Head of caudate nucleus (tissue), 42 donors: ENCODE results near the gene MLH3.

ENCODE experiments used
- DNase-seq, 42 donors: peaks; one replicate each; pipeline versions ENCODE4 v3.0.0 to v3.0.0-alpha.2; 2020 to 2021; ENCODE audit warnings: mixed read lengths in 7 of 42
- intact Hi-C: fragments of 100-400 bp; cut with DNase I; formaldehyde crosslinking; loops from one replicate; pipeline ENCODE4 v1.15.0; 2022

The MLH3 gene

GRCh38 chr14:75044322-75044721, 6.9 kb downstream of the MLH3 start:
- no peak for DNase-seq
- intact Hi-C loops = no loop called here

- no peak for DNase-seq
- intact Hi-C loops = no loop called here
Observed at GRCh38 chr14:75042035-75042434, 9.2 kb downstream of the MLH3 start.

GRCh38 chr14:75041613-75042012, 9.7 kb downstream of the MLH3 start:
- DNase-seq = no peak
- intact Hi-C loops = no loop called here

DNA sequence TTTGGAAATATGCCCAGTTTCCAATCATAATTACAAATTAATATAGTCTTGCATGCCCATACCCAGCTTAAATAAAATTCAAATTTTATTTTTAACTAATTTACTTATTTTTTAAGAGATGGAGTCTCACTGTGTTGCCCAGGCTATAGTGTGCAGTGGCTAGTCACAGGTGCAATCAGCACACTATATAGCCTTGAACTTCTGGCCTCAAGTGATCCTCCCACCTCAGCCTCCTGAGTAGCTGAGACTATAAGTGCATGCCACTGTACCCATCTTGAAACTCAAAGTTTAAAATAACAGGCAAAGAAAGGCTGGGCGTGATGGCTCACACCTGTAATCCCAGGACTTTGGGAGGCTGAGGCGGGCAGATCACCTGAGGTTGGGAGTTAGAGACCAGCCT, 10.3 kb downstream of the MLH3 start:
- intact Hi-C loops = no loop called here
- DNase-seq = no peak

DNA sequence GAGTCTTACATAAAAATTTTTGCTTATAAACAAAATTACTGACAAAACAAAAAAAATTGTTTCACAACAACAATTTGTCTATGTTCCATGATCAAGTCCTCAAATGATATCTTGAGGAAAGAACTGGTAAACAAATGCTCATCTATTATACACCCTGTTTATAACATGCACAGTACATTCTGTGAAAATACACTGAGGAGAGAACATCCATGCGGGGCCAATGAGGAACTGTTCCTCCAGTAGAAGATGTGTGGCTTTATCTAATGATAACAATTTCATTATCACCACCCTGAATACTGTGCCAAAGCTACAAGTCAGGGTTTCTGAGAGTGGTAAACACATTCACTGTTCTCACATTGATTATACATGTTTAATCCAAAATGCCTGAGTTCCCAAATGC, 10.8 kb downstream of the MLH3 start:
- no peak for DNase-seq

DNA sequence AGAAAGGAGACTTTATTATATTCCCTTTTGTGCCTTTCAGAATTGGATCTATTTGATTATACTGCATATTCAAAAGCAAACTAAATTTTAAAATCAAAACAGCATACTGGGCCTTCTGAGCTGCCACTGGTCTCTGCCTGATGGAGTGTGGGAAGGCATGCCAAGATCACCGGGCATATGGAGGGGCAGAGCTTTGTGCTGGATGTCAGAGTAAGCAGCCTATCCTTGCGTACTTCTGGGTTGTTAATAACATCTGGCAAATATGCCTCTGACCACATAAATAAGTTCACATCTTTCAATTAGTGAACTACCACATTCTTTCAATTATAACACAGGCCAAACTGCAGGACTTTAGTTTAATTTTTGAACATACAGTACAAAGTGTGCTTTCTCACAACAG, 18.3 kb downstream of the MLH3 start:
- intact Hi-C loops = no loop called here
- no peak for DNase-seq

More for the DNA sequence above, 10.8 kb downstream of the MLH3 start:
- intact Hi-C loops = no loop called here

GRCh38 chr14:75030147-75030546, 21.1 kb downstream of the MLH3 start:
- no peak for DNase-seq
- intact Hi-C loops = no loop called here

DNA sequence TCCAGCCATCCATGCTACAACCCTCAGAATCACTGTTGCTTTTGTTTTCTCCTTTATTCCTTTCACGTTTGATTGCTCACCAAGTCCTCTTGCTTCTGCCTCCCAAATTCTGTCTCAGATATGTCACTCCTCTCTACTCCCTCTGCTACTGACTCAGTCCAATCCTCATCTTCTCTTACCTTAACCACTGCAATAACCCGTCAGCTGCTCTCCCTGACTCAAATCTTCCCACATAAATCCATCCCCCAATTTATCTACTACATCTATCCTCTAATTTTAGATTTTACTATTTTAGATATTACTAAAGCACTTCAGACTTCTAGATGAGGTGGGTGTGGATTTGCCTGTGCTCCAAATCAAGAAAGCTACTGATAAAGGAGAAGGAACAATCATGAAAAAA, 25.4 kb downstream of the MLH3 start:
- peak in 13 of 42 donors; percentile 7 to 79 (median 47) for DNase-seq
- intact Hi-C loops = no loop called here

DNA sequence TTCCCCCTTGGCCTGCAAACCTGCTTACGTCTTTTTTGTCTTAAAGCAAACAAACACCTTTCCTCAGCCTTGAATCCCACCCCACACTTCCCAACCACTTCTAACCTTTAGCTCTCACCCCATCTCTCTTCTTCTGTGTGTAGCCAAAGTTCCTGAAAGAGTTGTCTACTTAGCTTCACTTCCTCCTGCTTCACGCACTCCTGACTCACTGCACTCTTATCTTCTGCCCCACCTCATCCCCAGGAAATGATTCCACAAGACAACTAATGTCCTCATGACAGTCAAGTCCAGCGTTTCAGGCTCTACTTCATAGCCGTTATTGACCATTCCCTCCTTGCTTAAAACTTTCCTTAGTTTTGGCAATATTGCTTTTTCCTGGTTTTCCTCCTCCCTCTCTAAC, 26.2 kb downstream of the MLH3 start:
- intact Hi-C loops = no loop called here
- no peak for DNase-seq

DNA sequence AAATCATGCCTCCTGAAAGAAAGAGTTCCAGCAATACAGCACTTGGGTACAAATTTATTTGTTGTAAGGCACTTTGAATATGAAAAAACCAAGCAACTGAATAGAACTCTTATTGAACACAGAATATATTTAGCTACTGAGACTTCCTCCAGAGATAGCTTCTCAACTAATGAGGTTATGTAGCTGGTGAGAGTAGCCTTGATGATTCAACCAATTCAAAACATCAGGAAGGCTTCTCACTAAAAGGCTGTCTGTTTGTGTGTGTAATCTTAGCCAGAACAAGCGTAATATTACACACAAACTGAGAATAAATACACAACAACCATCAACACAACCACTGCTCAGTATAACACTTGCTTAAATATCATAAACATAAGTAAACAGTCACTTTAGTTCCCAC, 28.2 kb downstream of the MLH3 start:
- intact Hi-C loops = no loop called here
- no peak for DNase-seq

DNA sequence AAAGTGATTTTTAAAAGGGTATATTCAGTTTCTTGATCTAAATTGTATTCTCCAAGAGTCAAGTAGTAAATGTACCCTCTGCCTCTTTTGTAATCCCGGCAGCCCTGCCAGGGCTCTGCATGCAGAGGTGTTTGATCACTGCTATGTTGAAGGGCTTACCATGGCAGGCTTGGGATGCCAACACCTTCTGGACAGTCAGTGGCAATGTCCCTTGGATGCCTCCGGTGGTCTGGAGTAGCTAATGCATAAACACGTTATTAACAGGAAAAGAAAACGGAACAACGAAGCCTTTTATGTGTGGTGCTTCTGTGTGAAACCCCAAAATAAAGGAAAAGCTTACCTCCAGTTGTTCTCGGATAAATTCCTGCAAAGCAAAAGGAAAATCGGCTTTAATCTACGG, 28.6 kb downstream of the MLH3 start:
- intact Hi-C loops = no loop called here
- no peak for DNase-seq

DNA sequence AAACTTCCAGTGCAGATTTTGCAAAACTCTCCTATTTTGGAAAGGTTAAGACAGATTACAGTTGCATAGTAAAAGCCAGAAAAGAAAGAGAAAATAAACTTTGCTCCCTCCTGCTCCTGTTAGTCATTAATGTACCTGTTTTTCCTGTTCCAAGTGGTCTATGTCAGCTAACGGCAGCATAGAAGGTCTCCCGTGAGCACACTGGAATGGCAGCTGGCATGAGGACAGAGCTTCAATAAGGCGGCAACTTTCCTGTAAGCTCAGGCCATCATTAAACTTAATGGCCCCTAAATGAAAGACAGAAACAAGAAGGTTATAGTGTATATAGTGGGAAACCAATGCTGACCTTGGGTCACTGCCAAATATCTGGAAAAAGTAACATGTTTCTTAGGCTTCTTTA, 32.6 kb downstream of the MLH3 start:
- intact Hi-C loops = no loop called here
- no peak for DNase-seq

- peak in 15 of 42 donors; percentile 10 to 56 (median 27) for DNase-seq
- intact Hi-C loops = no loop called here
Observed at GRCh38 chr14:75016815-75017214, 34.5 kb downstream of the MLH3 start.

DNA sequence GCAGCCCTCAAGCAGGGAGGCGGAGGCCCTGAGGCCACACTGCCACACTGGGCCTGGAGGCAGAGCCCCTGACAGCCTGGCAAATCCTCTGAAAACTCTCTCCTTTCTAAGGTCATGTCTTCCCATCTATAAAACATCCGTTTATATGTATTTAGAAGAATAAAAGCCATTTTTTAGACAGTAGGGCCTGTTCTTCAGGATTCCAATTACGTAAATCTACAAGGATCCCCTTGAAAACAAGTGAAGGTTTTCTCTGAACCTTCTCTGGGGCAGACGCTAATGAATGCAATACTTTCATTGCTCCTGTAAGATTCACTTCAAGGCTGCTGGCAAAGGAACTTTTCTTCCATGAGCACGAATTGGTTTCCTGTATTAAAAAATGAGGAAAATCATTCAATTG, 35.8 kb downstream of the MLH3 start:
- intact Hi-C loops = no loop called here
- no peak for DNase-seq

GRCh38 chr14:75013290-75013689, 38.0 kb downstream of the MLH3 start:
- intact Hi-C loops = no loop called here
- DNase-seq = no peak

DNA sequence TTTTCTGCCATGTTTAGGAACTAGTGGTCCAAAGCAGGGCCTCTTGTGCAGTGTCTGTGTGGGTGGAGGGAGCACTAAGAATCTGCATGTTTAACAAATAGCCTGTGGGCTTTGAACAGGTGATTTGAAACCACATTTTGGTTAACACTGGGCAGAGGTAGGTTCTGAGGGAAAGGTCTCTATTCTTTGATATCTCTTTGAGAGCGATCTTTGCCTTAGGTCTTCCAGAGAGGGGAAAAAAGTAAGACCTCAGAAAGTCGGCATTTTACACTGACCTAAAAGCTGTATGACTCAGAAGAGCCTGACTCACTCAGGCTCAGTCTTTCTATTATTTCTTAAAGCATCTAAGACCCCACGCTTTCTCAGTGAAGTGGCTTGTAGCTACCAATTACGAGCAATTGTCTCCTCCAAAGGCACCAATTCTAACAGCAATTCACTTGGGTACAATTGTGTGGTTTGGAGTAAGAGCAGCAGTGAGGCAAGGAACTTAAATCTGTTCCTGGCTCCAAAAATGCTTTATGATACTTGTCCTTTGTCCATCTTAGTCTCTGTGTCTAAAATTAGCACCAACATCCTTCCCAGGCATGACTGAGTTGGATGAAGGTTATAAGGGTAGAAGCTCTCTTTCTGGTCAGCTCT, 39.8 kb downstream of the MLH3 start:
- peak in 2 of 42 donors; percentile 11 to 42 for DNase-seq
- intact Hi-C loops = no loop called here

DNA sequence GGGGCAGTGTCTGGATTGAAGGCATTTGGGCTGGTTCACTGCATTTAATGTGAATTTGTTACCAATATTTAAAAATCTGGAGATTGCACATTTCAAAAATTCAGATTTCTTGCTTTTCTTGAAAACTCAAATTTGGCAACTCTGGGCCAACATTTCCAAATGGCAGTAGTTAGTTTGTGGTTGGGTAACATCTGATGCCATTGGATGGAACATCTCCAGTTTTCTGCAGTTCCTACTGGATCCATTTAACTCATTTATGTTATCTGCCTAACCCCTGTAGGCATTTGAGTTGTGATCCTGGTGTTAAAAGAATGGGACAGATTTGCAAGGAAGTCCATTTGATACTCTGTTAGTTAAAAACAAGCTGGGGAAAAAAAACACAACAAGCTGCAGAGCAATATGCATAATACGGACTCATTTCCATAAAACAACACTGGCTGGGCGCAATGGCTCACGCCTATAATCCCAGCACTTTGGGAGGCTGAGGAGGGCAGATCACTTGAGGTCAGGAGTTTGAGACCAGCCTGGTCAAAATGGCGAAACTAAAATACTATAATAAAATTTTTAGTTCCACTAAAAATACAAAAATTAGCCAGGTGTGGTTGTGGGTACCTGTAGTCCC, 40.7 kb downstream of the MLH3 start:
- intact Hi-C loops = no loop called here
- DNase-seq = no peak

GRCh38 chr14:75009176-75009575, 42.1 kb downstream of the MLH3 start:
- no peak for DNase-seq
- intact Hi-C loops = loop anchor here (10.0 kb wide), 1 partner anchor 56 kb away; the partner anchor contains the start of genes ACYP1 and ZC2HC1C

DNA sequence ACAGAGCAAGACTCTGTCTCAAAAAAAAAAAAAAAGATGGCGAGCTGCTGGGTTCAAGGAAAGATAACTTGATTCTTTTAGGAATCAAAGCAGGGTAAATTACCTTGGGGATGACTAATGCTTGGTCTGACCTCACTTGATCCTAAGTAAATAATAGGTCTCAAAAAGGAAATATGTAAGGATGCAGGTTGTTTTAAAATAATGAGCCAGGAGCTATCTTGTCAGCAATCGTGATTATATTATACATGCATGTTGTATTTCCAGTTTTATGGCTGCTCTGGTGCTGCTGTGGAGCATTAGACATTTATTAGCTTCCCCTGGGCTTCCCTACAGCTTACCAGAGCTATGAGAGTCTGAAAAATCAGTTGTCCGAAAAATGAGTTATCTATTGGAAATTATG, 45.9 kb downstream of the MLH3 start:
- intact Hi-C loops = loop anchor here (10.0 kb wide), 1 partner anchor 59 kb away; the partner anchor contains the start of genes ACYP1 and ZC2HC1C
- no peak for DNase-seq

DNA sequence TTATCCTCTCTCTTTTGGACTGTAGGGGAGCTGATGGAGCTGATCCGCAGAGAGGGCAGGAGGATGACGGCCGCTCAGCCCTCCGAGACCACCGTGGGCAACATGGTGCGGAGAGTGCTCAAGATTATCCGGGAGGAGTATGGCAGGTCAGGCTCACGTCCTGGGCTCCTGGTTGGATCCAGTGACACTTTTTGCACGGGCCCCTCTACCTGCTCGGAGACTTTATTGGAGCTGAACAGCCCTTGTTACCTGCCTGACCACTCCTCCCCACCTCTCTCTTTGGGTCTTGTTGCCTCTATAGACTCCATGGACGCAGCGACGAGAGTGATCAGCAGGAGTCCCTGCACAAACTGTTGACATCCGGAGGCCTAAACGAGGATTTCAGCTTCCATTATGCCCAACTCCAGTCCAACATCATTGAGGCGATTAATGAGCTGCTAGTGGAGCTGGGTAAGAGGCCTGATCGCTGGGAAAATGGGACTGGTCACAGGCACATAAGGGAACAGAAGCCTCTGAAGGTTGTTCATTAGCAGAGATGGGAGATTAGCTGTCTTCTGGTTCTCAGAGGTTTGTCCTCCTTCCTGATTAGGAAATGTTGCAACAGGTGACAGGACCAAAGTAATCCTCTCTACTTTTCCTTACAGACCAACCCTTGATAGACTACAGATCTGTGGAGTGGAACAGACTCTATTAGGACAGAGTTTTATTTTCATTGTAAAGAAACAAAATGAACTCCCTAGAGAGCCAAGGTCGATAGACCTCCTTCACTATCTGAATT, 47.8 kb downstream of the MLH3 start:
- intact Hi-C loops = loop anchor here (10.0 kb wide), 1 partner anchor 61 kb away; the partner anchor contains the start of genes ACYP1 and ZC2HC1C
- DNase-seq = peak in 2 of 42 donors; percentile 5 to 11
